DOHH2 (cell line): Measurements from ENCODE around the gene DYNC1I2.

ENCODE experiments used
- EZH2phosphoT487 ChIP-seq: fragments of 200-600 bp; sonication (generic); IDR thresholded peaks from 2 replicates; pipeline ENCODE4 v1.6.1; 2017; ENCODE audit warnings: borderline replicate concordance, mild to moderate bottlenecking, antibody characterized with exemption, low read length, moderate library complexity, mixed read lengths
- TF ChIP-seq, protein P1 (sequence below): fragments of 200-600 bp; sonication (generic); IDR thresholded peaks from one replicate; pipeline ENCODE4 v1.5.1; 2014; ENCODE audit warnings: antibody characterized with exemption, mild to moderate bottlenecking, low read depth, low read length; ENCODE audit not compliant: poor library complexity, severe bottlenecking

DNA sequence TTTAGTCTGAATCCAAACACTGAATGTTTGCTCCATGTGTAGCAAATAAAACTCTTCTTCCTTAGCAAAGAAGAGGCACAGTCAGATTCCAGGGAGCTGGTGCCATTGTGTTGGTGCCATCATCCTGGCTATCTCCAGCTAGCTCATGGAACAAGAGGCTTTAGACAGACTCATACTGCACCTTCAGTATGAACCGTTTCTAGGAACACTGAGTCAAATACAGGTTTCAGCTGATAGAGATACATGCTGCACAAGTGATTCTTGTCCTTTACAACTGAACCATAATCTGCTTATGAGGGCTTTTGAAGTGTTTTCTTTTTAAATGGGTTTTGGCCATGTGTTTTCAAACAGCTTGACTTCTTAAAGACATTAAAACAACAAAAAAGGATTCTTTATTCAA lies 57.9 kb downstream of the DYNC1I2 start:
- TF ChIP-seq, protein P1, sequence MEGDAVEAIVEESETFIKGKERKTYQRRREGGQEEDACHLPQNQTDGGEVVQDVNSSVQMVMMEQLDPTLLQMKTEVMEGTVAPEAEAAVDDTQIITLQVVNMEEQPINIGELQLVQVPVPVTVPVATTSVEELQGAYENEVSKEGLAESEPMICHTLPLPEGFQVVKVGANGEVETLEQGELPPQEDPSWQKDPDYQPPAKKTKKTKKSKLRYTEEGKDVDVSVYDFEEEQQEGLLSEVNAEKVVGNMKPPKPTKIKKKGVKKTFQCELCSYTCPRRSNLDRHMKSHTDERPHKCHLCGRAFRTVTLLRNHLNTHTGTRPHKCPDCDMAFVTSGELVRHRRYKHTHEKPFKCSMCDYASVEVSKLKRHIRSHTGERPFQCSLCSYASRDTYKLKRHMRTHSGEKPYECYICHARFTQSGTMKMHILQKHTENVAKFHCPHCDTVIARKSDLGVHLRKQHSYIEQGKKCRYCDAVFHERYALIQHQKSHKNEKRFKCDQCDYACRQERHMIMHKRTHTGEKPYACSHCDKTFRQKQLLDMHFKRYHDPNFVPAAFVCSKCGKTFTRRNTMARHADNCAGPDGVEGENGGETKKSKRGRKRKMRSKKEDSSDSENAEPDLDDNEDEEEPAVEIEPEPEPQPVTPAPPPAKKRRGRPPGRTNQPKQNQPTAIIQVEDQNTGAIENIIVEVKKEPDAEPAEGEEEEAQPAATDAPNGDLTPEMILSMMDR: no peak
- TF ChIP-seq EZH2phosphoT487: no peak
